ENCODE measurements around the gene VIT.

The VIT gene

DNA sequence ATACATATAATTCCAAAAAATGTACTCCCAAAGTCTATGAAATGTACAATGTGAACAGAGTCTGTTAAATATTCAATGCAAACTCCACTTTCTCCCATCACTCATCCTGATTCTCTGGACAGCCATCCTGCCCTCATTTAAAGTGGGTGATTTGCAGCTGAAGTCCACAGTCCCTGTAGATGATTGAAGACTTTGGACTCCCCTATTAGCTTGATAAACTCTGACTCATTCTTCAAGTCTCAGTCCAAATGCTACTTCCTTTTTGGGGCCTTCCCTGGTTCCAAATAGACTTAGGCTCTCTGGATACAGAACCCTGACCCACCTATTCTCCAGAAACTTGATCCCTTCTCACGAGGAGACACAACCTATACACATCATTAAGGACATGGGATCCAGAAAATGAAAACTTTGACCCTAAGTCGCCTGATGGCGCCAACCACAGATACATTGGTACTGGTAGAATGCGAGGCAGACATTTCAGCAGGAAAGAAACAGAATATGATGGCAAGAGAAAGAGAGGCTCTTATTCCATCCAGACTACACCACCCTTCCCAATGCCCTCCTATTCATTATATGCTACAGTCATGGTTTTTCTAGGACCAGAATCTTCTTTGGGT is 122.7 kb downstream of the VIT start:
- H3K4me3 ChIP-seq (replicated peaks; ENCODE audit: insufficient read depth, low read length), result no peak overlapping the region
- TF ChIP-seq, protein P1, sequence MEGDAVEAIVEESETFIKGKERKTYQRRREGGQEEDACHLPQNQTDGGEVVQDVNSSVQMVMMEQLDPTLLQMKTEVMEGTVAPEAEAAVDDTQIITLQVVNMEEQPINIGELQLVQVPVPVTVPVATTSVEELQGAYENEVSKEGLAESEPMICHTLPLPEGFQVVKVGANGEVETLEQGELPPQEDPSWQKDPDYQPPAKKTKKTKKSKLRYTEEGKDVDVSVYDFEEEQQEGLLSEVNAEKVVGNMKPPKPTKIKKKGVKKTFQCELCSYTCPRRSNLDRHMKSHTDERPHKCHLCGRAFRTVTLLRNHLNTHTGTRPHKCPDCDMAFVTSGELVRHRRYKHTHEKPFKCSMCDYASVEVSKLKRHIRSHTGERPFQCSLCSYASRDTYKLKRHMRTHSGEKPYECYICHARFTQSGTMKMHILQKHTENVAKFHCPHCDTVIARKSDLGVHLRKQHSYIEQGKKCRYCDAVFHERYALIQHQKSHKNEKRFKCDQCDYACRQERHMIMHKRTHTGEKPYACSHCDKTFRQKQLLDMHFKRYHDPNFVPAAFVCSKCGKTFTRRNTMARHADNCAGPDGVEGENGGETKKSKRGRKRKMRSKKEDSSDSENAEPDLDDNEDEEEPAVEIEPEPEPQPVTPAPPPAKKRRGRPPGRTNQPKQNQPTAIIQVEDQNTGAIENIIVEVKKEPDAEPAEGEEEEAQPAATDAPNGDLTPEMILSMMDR (IDR thresholded peaks at IDR 0.05; ENCODE audit: insufficient read depth, low read length), result no peak
- no peak for TF ChIP-seq POLR2AphosphoS5 (IDR thresholded peaks at IDR 0.05; ENCODE audit: low read depth)
- TF ChIP-seq SPI1 (IDR thresholded peaks at IDR 0.05; ENCODE audit: borderline replicate concordance, low read depth), result no peak
- TF ChIP-seq REST (IDR thresholded peaks at IDR 0.05; ENCODE audit: insufficient replicate concordance, low read depth), result no peak
- no peak for TF ChIP-seq GABPA (IDR thresholded peaks at IDR 0.05; ENCODE audit: low read depth)
- no peaks in the 10 kb centered on the region for H3K27me3 ChIP-seq (ENCODE audit: insufficient read depth, poor library complexity, severe bottlenecking)
- H3K27ac ChIP-seq (replicated peaks), result no peak overlapping the region
- no peak for DNase-seq (ENCODE audit: low read depth in 1 of 2, low spot score in 1 of 2)

DNA sequence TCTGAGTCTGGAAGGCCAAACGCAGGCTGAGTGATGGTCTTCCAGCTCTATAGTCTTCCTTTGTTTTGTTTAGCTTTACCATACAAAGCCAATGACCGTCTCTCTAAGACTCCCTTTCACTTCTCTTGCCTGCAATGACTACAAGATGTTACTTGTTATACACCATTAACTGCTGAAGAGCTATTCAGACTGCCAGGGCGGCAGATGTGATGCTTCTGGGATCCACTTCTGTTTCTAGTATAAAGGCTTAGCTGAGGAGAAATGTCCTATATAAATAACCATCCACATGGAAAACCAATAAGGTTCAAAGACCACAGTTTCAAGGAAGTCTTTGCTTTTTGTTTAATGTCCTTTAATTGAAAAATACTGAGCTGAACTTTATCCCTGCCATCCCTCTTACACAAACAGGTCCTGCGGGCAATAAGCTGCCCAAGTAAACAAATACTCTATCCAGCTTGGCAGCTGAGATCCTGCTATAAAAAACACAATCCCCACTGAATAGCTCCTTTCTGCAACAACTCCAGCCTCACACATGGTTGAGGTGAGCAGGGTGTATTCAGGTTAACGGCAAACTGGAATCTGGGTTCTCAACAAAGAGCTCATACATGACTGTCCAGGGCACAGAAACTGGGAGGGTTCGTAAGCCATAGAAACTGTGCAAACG is 124.6 kb downstream of the VIT start:
- Histone ChIP-seq H3K4me3 (replicated peaks; ENCODE audit: insufficient read depth, low read length) (no peak overlapping the region), H3K27ac (replicated peaks) (no peak overlapping the region), H3K27me3 (ENCODE audit: insufficient read depth, poor library complexity, severe bottlenecking) (no peaks in the 10 kb centered on the region)
- TF ChIP-seq, protein P1 (IDR thresholded peaks at IDR 0.05; ENCODE audit: insufficient read depth, low read length), result no peak
- no peak for TF ChIP-seq GABPA (IDR thresholded peaks at IDR 0.05; ENCODE audit: low read depth)
- no peak for TF ChIP-seq SPI1 (IDR thresholded peaks at IDR 0.05; ENCODE audit: borderline replicate concordance, low read depth)
- no peak for TF ChIP-seq POLR2AphosphoS5 (IDR thresholded peaks at IDR 0.05; ENCODE audit: low read depth)
- TF ChIP-seq REST (IDR thresholded peaks at IDR 0.05; ENCODE audit: insufficient replicate concordance, low read depth), result no peak
- no peak for DNase-seq (ENCODE audit: low read depth in 1 of 2, low spot score in 1 of 2)

GRCh38 chr2:36823862-36824261 is 127.4 kb downstream of the VIT start:
- Histone ChIP-seq H3K27ac (replicated peaks) (no peak overlapping the region), H3K27me3 (ENCODE audit: insufficient read depth, poor library complexity, severe bottlenecking) (no peaks in the 10 kb centered on the region), H3K4me3 (replicated peaks; ENCODE audit: insufficient read depth, low read length) (no peak overlapping the region)
- no peak for DNase-seq (ENCODE audit: low read depth in 1 of 2, low spot score in 1 of 2)
- TF ChIP-seq POLR2AphosphoS5 (IDR thresholded peaks at IDR 0.05; ENCODE audit: low read depth) (no peak), REST (IDR thresholded peaks at IDR 0.05; ENCODE audit: insufficient replicate concordance, low read depth) (no peak), SPI1 (IDR thresholded peaks at IDR 0.05; ENCODE audit: borderline replicate concordance, low read depth) (no peak), GABPA (IDR thresholded peaks at IDR 0.05; ENCODE audit: low read depth) (no peak)
- TF ChIP-seq, protein P1 (IDR thresholded peaks at IDR 0.05; ENCODE audit: insufficient read depth, low read length), result no peak

All from HL-60 (cell line).